Forelimb muscle (tissue), 1 donor: Measurements from ENCODE around the gene LFNG. TPM values are rescaled to one million over a fixed set of nuclear protein-coding genes. Genes with fewer than 3 reads are reported as not detected.

Experiments
- DNase-seq: peaks from one replicate; pipeline ENCODE4 v3.0.0-alpha.2; 2013; ENCODE audit warnings: low read depth
- polyA plus RNA-seq: library from polyadenylated mRNA; unstranded; fragments of 120-200 nt; gene quantifications from one replicate; pipeline ENCODE4 v1.2.1, GENCODE V29; 2013; ENCODE audit not compliant: insufficient read length

LFNG gene
- polyA plus RNA-seq = 19.7 TPM

- DNase-seq = peak; percentile 62
Observed at GRCh38 chr7:2519119-2519930, at the start of gene LFNG. Gene LFNG, plus strand, starts transcription at chr7:2519774. Its CDS starts 88 bp downstream, at chr7:2519862.

- DNase-seq = no peak
Observed at GRCh38 chr7:2470204-2471021, 49.2 kb upstream of the LFNG start.

GRCh38 chr7:2471022-2471329 lies 48.6 kb upstream of the LFNG start:
- DNase-seq = no peak

GRCh38 chr7:2471396-2471795 lies 48.2 kb upstream of the LFNG start:
- DNase-seq = no peak

- DNase-seq = no peak
Observed at GRCh38 chr7:2472739-2473138, 46.8 kb upstream of the LFNG start.

GRCh38 chr7:2473496-2474180 lies 45.9 kb upstream of the LFNG start:
- DNase-seq = no peak

- DNase-seq = no peak
Observed at GRCh38 chr7:2474224-2474623, 45.4 kb upstream of the LFNG start.

GRCh38 chr7:2474813-2475677 lies 44.5 kb upstream of the LFNG start:
- DNase-seq = no peak

GRCh38 chr7:2475678-2476015 lies 43.9 kb upstream of the LFNG start:
- no peak for DNase-seq

- no peak for DNase-seq
Observed at GRCh38 chr7:2476298-2476697, 43.3 kb upstream of the LFNG start, which contains the start of gene GRIFIN. Gene GRIFIN, minus strand, starts transcription at chr7:2476398. Its CDS starts 15 bp downstream, at chr7:2476383.

GRCh38 chr7:2476776-2477446 lies 42.7 kb upstream of the LFNG start:
- no peak for DNase-seq

- no peak for DNase-seq
Observed at GRCh38 chr7:2477447-2478398, 41.9 kb upstream of the LFNG start.

GRCh38 chr7:2478399-2478785 lies 41.2 kb upstream of the LFNG start:
- no peak for DNase-seq

- no peak for DNase-seq
Observed at GRCh38 chr7:2478800-2479199, 40.8 kb upstream of the LFNG start.

GRCh38 chr7:2479276-2480069 lies 40.1 kb upstream of the LFNG start:
- DNase-seq = no peak

- DNase-seq = no peak
Observed at GRCh38 chr7:2480070-2480408, 39.5 kb upstream of the LFNG start.

- no peak for DNase-seq
Observed at GRCh38 chr7:2481195-2481594, 38.4 kb upstream of the LFNG start.

GRCh38 chr7:2482725-2483451 lies 36.7 kb upstream of the LFNG start:
- DNase-seq = no peak
